HG03175 (cell line): Measurements from ENCODE around the gene CORO7.

ENCODE experiments used
- ATAC-seq: cut with Tn5 transposase; IDR thresholded peaks from one replicate; pipeline ENCODE4 v1.9.1; 2021; ENCODE audit warnings: mild to moderate bottlenecking, moderate library complexity; ENCODE audit not compliant: unreplicated experiment

The CORO7 gene

GRCh38 chr16:4313563-4314531 lies 102.5 kb downstream of the CORO7 start:
- ATAC-seq: peak; percentile 58

DNA sequence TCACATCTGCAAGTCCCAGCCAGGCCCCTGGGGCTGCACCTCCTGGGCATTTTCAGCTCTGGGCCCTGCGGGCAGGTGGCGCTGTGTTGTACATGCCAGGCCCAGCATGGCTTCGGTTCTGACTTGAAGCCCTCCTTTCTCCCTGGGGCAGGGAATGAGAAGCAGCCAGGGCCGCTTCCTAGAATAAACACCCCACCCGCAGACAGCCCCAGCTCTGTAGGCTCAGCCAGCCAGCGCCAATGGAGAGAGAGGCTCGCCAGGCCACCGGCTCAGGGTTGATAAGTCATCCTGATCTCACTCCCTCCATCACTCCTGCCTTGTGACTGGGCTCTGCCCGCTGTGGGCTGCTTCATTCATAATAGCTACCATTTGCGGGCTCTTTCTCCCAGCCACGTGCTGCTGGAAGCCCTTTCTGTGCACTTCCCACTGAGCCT lies 106.5 kb downstream of the CORO7 start:
- no peak for ATAC-seq

- ATAC-seq: no peak
Measured at GRCh38 chr16:4309102-4309832, 107.1 kb downstream of the CORO7 start.

GRCh38 chr16:4307215-4308037 lies 109.0 kb downstream of the CORO7 start:
- ATAC-seq: peak; percentile 89

- ATAC-seq: no peak
Measured at GRCh38 chr16:4306470-4307214, 109.8 kb downstream of the CORO7 start.
